K562 (cell line): Measurements from ENCODE around the gene FCGR3B.
"Not testable (repeated sequence)": the region's sequence is repeated elsewhere in the genome, so short reads cannot be mapped to it uniquely, and the experiment has no call there.

Source experiments
- CAMTA2 ChIP-seq: fragments of 250-450 bp; sonication (Bioruptor Pico); conservative IDR thresholded peaks from 2 replicates; pipeline ENCODE4 v1.5.1; 2022
- CTCF ChIP-seq, 3 experiments: IDR thresholded peaks in 2 of 3; conservative IDR thresholded peaks in 1 of 3; 2 replicates each; pipeline ENCODE4 v1.5.1; 2011 to 2012; ENCODE audit warnings: low read length in 3 of 3, mild to moderate bottlenecking in 3 of 3, control low read depth in 2 of 3, improper control_type of control experiment in 1 of 3, inconsistent platforms in 1 of 3, low read depth in 1 of 3, mixed read lengths in 1 of 3, moderate library complexity in 1 of 3; ENCODE audit not compliant: insufficient read depth in 2 of 3
- EZH2 ChIP-seq: IDR thresholded peaks from 2 replicates; pipeline ENCODE4 v1.6.1; 2012; ENCODE audit warnings: low read depth, mild to moderate bottlenecking, inconsistent platforms, low read length, borderline replicate concordance
- FOXM1 ChIP-seq, 2 experiments: fragments of 450-650 bp in 1 of 2; sonication (generic) in 1 of 2; formaldehyde crosslinking in 1 of 2; IDR thresholded peaks; 2 replicates each; pipeline versions ENCODE4 v1.6.1 to v1.9.0; 2017 to 2022; ENCODE audit warnings: low read depth in 2 of 2, mild to moderate bottlenecking in 2 of 2, missing genetic modification reagents in 1 of 2, moderate library complexity in 1 of 2
- NRF1 ChIP-seq, 2 experiments: fragments of 450-650 bp; IDR thresholded peaks in 1 of 2; conservative IDR thresholded peaks in 1 of 2; 2 replicates each; pipeline ENCODE4 v1.6.1; 2014; ENCODE audit warnings: mild to moderate bottlenecking in 2 of 2
- PHB2 ChIP-seq: fragments of 450-650 bp; IDR thresholded peaks from 2 replicates; pipeline ENCODE4 v1.6.1; 2017; ENCODE audit warnings: low read depth
- RFX5 ChIP-seq: IDR thresholded peaks from 2 replicates; pipeline ENCODE4 v1.6.1; 2011; ENCODE audit warnings: low read depth, mild to moderate bottlenecking, improper control_type of control experiment, low read length
- RNF2 ChIP-seq: sonication (generic); IDR thresholded peaks from 2 replicates; pipeline ENCODE4 v1.6.1; 2016
- SMARCE1 ChIP-seq: fragments of 450-650 bp; IDR thresholded peaks from 2 replicates; pipeline ENCODE4 v1.7.1; 2016; ENCODE audit warnings: mild to moderate bottlenecking
- ZBED1 ChIP-seq: IDR thresholded peaks from 2 replicates; pipeline ENCODE4 v1.6.1; 2014
- ZNF707 ChIP-seq: fragments of 250-450 bp; sonication (Bioruptor Pico); conservative IDR thresholded peaks from 2 replicates; pipeline ENCODE4 v1.8.0; 2022; ENCODE audit warnings: inconsistent platforms, mild to moderate bottlenecking, moderate library complexity

GRCh38 chr1:161620399-161620798 lies 10.6 kb downstream of the FCGR3B start:
- not testable (repeated sequence) for TF ChIP-seq RFX5; EZH2; SMARCE1; ZNF707; RNF2; CTCF (IDR thresholded peaks at IDR 0.05 in 2 of 3, conservative IDR thresholded peaks at IDR 0.05 in 1 of 3; ENCODE audit: insufficient read depth in 2 of 3, low read depth in 1 of 3, low read length in 3 of 3); NRF1 (conservative IDR thresholded peaks at IDR 0.05 in 1 of 2, IDR thresholded peaks at IDR 0.05 in 1 of 2); ZBED1; PHB2; FOXM1 (IDR thresholded peaks at IDR 0.05; ENCODE audit: low read depth); FOXM1 (CRISPR knock-in tag; IDR thresholded peaks at IDR 0.05; ENCODE audit: low read depth); CAMTA2 (CRISPR knock-in tag)
